ENCODE results near the gene GPLD1. TPM values are rescaled to one million over a fixed set of nuclear protein-coding genes. Genes with fewer than 3 reads are reported as not detected.

GPLD1 gene
- total RNA-seq, 1 donor from 2014 or later, result 0.26 TPM

DNA sequence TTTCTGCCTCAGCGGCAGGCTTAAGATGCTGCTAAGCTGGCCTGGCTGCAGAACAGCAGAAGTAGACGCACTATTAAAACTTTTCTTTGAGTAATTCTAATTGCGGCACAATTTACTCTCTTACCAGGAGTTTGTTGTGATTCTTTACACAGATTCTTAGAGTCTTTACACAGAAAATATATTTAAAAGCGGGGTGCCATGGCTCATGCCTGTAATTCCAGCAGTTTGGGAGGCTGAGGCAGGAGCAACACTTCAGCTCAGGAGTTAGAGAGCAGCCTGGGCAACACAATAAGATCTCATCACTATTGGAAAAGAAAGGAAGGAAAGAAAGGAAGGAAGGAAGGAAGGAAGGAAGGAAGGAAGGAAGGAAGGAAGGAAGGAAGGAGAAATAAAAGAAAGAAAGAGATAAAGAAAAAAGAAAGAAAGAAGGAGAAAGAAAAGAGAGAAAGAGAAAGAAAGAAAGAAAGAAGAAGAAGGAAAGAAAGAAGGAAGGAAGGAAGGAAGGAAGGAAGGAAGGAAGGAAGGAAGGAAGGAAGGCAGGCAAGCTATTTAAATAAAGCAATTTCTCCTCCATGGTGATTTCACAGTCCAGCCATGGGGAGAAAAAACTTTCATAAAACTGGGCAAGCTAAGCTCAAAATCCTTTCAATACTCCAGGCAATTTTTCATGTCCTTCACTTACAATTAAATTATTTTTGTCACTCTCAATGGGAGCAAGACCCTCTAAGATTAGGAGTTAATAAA, 107.7 kb downstream of the GPLD1 start:
- no peak for DNase-seq (ENCODE audit: low read depth)
- Histone ChIP-seq H3K4me3 (ENCODE audit: low read depth, low read length) (no peak overlapping the region), H3K27me3 (ENCODE audit: control insufficient read depth, insufficient read depth, low read length) (no peaks in the 10 kb centered on the region), H3K36me3 (ENCODE audit: control insufficient read depth, insufficient read depth, low read length) (no peaks in the 10 kb centered on the region)
- TF ChIP-seq, protein P1, sequence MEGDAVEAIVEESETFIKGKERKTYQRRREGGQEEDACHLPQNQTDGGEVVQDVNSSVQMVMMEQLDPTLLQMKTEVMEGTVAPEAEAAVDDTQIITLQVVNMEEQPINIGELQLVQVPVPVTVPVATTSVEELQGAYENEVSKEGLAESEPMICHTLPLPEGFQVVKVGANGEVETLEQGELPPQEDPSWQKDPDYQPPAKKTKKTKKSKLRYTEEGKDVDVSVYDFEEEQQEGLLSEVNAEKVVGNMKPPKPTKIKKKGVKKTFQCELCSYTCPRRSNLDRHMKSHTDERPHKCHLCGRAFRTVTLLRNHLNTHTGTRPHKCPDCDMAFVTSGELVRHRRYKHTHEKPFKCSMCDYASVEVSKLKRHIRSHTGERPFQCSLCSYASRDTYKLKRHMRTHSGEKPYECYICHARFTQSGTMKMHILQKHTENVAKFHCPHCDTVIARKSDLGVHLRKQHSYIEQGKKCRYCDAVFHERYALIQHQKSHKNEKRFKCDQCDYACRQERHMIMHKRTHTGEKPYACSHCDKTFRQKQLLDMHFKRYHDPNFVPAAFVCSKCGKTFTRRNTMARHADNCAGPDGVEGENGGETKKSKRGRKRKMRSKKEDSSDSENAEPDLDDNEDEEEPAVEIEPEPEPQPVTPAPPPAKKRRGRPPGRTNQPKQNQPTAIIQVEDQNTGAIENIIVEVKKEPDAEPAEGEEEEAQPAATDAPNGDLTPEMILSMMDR (IDR thresholded peaks at IDR 0.05; ENCODE audit: insufficient read depth, low read length, severe bottlenecking), result no peak
- no peak for FAIRE-seq

DNA sequence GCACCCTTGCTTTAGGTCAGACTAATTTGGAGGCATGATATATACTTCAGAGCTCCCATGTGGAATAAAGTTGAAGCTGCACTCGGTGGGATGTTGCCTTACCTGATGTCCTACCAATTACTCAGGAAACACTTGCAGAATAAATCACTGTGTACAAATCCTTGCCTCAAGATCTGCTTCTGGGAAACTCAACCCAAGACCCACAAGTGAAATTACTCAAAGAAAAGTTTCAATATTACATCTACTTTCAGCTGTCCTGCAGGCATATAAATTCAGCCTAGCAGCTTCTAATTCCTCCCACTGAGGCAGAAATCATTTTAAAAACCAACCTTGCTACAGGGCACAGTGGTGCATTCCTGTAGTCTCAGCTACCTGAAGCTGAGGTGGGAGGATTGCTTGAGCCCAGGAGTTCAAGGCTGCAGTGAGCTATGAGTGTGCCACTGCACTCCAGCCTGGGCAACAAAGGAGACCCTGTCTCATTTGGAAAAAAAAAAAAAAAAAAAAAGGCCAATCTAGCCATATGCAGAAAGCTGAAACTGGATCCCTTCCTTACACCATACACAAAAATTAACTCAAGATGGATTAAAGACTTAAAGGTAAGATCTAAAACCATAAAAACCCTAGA, 110.8 kb downstream of the GPLD1 start:
- Histone ChIP-seq H3K4me3 (ENCODE audit: low read depth, low read length) (no peak overlapping the region), H3K36me3 (ENCODE audit: control insufficient read depth, insufficient read depth, low read length) (no peaks in the 10 kb centered on the region), H3K27me3 (ENCODE audit: control insufficient read depth, insufficient read depth, low read length) (no peaks in the 10 kb centered on the region)
- TF ChIP-seq, protein P1 (IDR thresholded peaks at IDR 0.05; ENCODE audit: insufficient read depth, low read length, severe bottlenecking), result no peak
- FAIRE-seq (no peak), DNase-seq (ENCODE audit: low read depth) (no peak)

Other genes starting within 250 kb of the GPLD1 start
- under 0.01 and 0.13 TPM in 2 replicates for gene DCDC2, start 131.5 kb downstream of the GPLD1 start, total RNA-seq
- gene MRS2, start 86.6 kb downstream of the GPLD1 start, total RNA-seq, result 16.4 and 24.0 TPM in 2 replicates
- gene ALDH5A1, start 5.4 kb upstream of the GPLD1 start, total RNA-seq, result 0.53 and 1.9 TPM in 2 replicates
- gene KIAA0319, start 156.6 kb upstream of the GPLD1 start, total RNA-seq, result 0.26 TPM in 2 replicates
- 17.9 and 31.9 TPM in 2 replicates for gene TDP2, start 177.3 kb upstream of the GPLD1 start, total RNA-seq
- 11.1 and 18.7 TPM in 2 replicates for gene ACOT13, start 177.5 kb upstream of the GPLD1 start, total RNA-seq
- 120 and 159 TPM in 2 replicates for gene C6orf62, start 229.6 kb upstream of the GPLD1 start, total RNA-seq